Transverse colon (tissue), 4 donors: ENCODE measurements around the gene KMT2A.

Source experiments
- POLR2A ChIP-seq: fragments of 450-650 bp; IDR thresholded peaks from one replicate; pipeline ENCODE4 v1.6.1; 2016; ENCODE audit warnings: antibody characterized with exemption, mild to moderate bottlenecking, moderate library complexity
- POLR2AphosphoS5 ChIP-seq, 3 donors: sonication (generic); formaldehyde crosslinking; IDR thresholded peaks; one replicate each; pipeline ENCODE4 v1.6.1; 2016; ENCODE audit warnings: antibody characterized with exemption in 3 of 3
- TF ChIP-seq, protein P1 (sequence below), 5 experiments: fragments of 200-600 bp in 3 of 5; fragments of 450-650 bp in 2 of 5; sonication (generic) in 3 of 5; IDR thresholded peaks; 1 replicate in 2 of 5; 2 replicates in 3 of 5; pipeline ENCODE4 v1.5.1; 2016 to 2017; ENCODE audit warnings: antibody characterized with exemption in 5 of 5, inconsistent platforms in 3 of 5, mild to moderate bottlenecking in 2 of 5, moderate library complexity in 1 of 5

DNA sequence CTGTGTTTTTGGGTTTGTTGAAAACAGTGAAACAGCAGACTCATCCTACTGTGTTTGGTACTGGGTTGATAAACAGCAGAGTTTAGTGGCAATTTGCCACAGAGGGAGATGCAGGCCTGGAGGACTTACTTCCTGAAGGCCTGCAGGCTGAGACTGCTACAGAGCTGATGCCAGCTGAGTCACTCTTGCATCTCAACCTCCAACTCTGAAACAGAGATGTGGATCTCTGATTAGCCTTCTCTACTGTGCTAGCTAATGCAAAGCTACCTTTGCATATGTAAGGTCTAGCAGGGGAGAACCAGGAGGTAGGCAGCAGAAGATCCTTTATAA, 20.6 kb upstream of the KMT2A start:
- TF ChIP-seq, protein P1, sequence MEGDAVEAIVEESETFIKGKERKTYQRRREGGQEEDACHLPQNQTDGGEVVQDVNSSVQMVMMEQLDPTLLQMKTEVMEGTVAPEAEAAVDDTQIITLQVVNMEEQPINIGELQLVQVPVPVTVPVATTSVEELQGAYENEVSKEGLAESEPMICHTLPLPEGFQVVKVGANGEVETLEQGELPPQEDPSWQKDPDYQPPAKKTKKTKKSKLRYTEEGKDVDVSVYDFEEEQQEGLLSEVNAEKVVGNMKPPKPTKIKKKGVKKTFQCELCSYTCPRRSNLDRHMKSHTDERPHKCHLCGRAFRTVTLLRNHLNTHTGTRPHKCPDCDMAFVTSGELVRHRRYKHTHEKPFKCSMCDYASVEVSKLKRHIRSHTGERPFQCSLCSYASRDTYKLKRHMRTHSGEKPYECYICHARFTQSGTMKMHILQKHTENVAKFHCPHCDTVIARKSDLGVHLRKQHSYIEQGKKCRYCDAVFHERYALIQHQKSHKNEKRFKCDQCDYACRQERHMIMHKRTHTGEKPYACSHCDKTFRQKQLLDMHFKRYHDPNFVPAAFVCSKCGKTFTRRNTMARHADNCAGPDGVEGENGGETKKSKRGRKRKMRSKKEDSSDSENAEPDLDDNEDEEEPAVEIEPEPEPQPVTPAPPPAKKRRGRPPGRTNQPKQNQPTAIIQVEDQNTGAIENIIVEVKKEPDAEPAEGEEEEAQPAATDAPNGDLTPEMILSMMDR (IDR thresholded peaks at IDR 0.05): no peak
- peak in 1 of 3 donors; percentile 15 for TF ChIP-seq POLR2AphosphoS5 (IDR thresholded peaks at IDR 0.05)
- TF ChIP-seq POLR2A: no peak
